ENCODE results near the gene E2F6. TPM values are rescaled to one million over a fixed set of nuclear protein-coding genes. Genes with fewer than 3 reads are reported as not detected.

The E2F6 gene
- total and polyA plus RNA-seq, 10 of the 15 experiments (the other 5 are each of a cell fraction or from before 2014, with no cell fraction given) = 4.2 to 15.5 (median 11.3) TPM

- Histone ChIP-seq H3K4me2 (ENCODE audit: control insufficient read depth, insufficient read depth) (no peak overlapping the region), H3K27me3 (replicated peaks in 1 of 2; ENCODE audit: control insufficient read depth in 2 of 2, insufficient read depth in 2 of 2, low read length in 1 of 2) (peaks cover 0 to 1% of the 10 kb centered on the region in 2 experiments; a peak in 1 of 4 replicates), H3K79me2 (ENCODE audit: control insufficient read depth, insufficient read depth, low read length) (no peaks in the 10 kb centered on the region), H3K4me1 (ENCODE audit: control insufficient read depth, insufficient read depth, low read length) (no peaks in the 10 kb centered on the region), H3K4me3 (no peak overlapping the region), H3K9ac (ENCODE audit: control insufficient read depth, insufficient read depth, low read length) (no peak overlapping the region), H4K20me1 (ENCODE audit: control insufficient read depth, insufficient read depth) (no peaks in the 10 kb centered on the region), H2AFZ (ENCODE audit: control insufficient read depth, low read depth, low read length) (no peak overlapping the region), H3K36me3 (ENCODE audit: control insufficient read depth in 2 of 2, insufficient read depth in 2 of 2, low read length in 1 of 2) (no peaks in the 10 kb centered on the region), H3K27ac (ENCODE audit: control insufficient read depth, insufficient read depth) (no peak overlapping the region), H3K9me3 (replicated peaks; ENCODE audit: control insufficient read depth, insufficient read depth, low read length) (no peaks in the 10 kb centered on the region)
- ATAC-seq = no peak
- intact Hi-C loops (cut with micrococcal nuclease; ENCODE audit: unreplicated experiment) (no loop called here), in situ Hi-C loops (cut with MboI) (no loop called here)
- ChIA-PET SMC1A (ENCODE audit: uncharacterized antibody, unreplicated experiment) (no interaction called here), RAD21 (ENCODE audit: unreplicated experiment) (interaction anchor here (0.9 kb wide), 1 partner anchor 174 kb away, joined by 3 read pairs; no protein-coding TSS in a partner anchor), CTCF (interaction anchor here (1.5 to 3.9 kb wide), 2 partner anchors 174 to 276 kb away, joined by 4 to 41 read pairs; a partner anchor contains a TSS), POLR2A (no interaction called here)
- WGBS (ENCODE audit: insufficient coverage, insufficient replicate concordance, low lambda C conversion rate, missing lambda C conversion rate) = 24% methylated on average over 1 of the region's 1 CpG
- FAIRE-seq = no peak
- no TSS peak for BruUV-seq (replicated peaks)
- TF ChIP-seq ESRRA (IDR thresholded peaks at IDR 0.05; ENCODE audit: low read length) (no peak), WRNIP1 (IDR thresholded peaks at IDR 0.05; ENCODE audit: borderline replicate concordance, low read depth, low read length) (no peak), ZBTB33 (IDR thresholded peaks at IDR 0.05) (no peak), TCF7 (IDR thresholded peaks at IDR 0.05; ENCODE audit: borderline replicate concordance) (no peak), LARP7 (IDR thresholded peaks at IDR 0.05) (no peak), NBN (IDR thresholded peaks at IDR 0.05) (no peak)
- no peak for DNase-seq (ENCODE audit: low read depth, low spot score)
Observed at GRCh38 chr2:11408959-11409571, 56.9 kb downstream of the E2F6 start.

- ChIA-PET CTCF (no interaction called here), POLR2A (no interaction called here), SMC1A (ENCODE audit: uncharacterized antibody, unreplicated experiment) (no interaction called here), RAD21 (ENCODE audit: unreplicated experiment) (no interaction called here)
- intact Hi-C loops (cut with micrococcal nuclease; ENCODE audit: unreplicated experiment) (no loop called here), in situ Hi-C loops (cut with MboI) (no loop called here)
- H4K20me1 ChIP-seq (ENCODE audit: control insufficient read depth, insufficient read depth) = no peaks in the 10 kb centered on the region
- H3K27ac ChIP-seq (ENCODE audit: control insufficient read depth, insufficient read depth) = no peak overlapping the region
- H3K79me2 ChIP-seq (ENCODE audit: control insufficient read depth, insufficient read depth, low read length) = no peaks in the 10 kb centered on the region
- H3K27me3 ChIP-seq (replicated peaks in 1 of 2; ENCODE audit: control insufficient read depth in 2 of 2, insufficient read depth in 2 of 2, low read length in 1 of 2) = no peaks in the 10 kb centered on the region
- BruUV-seq (replicated peaks) = no TSS peak
- H2AFZ ChIP-seq (ENCODE audit: control insufficient read depth, low read depth, low read length) = no peak overlapping the region
- no peaks in the 10 kb centered on the region for H3K9me3 ChIP-seq (replicated peaks; ENCODE audit: control insufficient read depth, insufficient read depth, low read length)
- H3K4me1 ChIP-seq (ENCODE audit: control insufficient read depth, insufficient read depth, low read length) = no peaks in the 10 kb centered on the region
- no peak overlapping the region for H3K4me3 ChIP-seq
- H3K4me2 ChIP-seq (ENCODE audit: control insufficient read depth, insufficient read depth) = no peak overlapping the region
- DNase-seq (ENCODE audit: low read depth, low spot score) (no peak), FAIRE-seq (no peak), ATAC-seq (no peak)
- H3K9ac ChIP-seq (ENCODE audit: control insufficient read depth, insufficient read depth, low read length) = no peak overlapping the region
- WGBS (ENCODE audit: insufficient coverage, insufficient replicate concordance, low lambda C conversion rate, missing lambda C conversion rate) = 61% methylated on average over 6 of the region's 6 CpGs
- no peaks in the 10 kb centered on the region for H3K36me3 ChIP-seq (ENCODE audit: control insufficient read depth in 2 of 2, insufficient read depth in 2 of 2, low read length in 1 of 2)
- no peak for TF ChIP-seq MXI1 (IDR thresholded peaks at IDR 0.05; ENCODE audit: low read depth, low read length)
- TF ChIP-seq ZBED1 (IDR thresholded peaks at IDR 0.05; ENCODE audit: borderline replicate concordance) = no peak
- TF ChIP-seq HDAC6 (IDR thresholded peaks at IDR 0.05; ENCODE audit: unreplicated experiment) = no peak
- TF ChIP-seq CHD2 (IDR thresholded peaks at IDR 0.05; ENCODE audit: borderline replicate concordance, low read depth, low read length) = no peak
- TF ChIP-seq SP1 (IDR thresholded peaks at IDR 0.05; ENCODE audit: low read depth, low read length) = no peak
- no peak for TF ChIP-seq IRF3 (IDR thresholded peaks at IDR 0.05)
- no peak for TF ChIP-seq ATF2 (IDR thresholded peaks at IDR 0.05; ENCODE audit: low read length)
- no peak for TF ChIP-seq NFYA (IDR thresholded peaks at IDR 0.05; ENCODE audit: borderline replicate concordance, low read depth, low read length)
- no peak for TF ChIP-seq HDGF (IDR thresholded peaks at IDR 0.05)
- no peak for TF ChIP-seq ZZZ3 (IDR thresholded peaks at IDR 0.05; ENCODE audit: control insufficient read depth, insufficient read length, low read depth)
Observed at GRCh38 chr2:11407413-11407812, 58.5 kb downstream of the E2F6 start.
